GM20000 (cell line): Measurements from ENCODE around the gene ANKRD33B.
"Not testable (repeated sequence)": the region's sequence is repeated elsewhere in the genome, so short reads cannot be mapped to it uniquely, and the experiment has no call there.

Experiments
- DNase-seq: peaks from one replicate; pipeline ENCODE4 v3.0.0; 2012; ENCODE audit warnings: low spot score
- CTCF ChIP-seq: IDR thresholded peaks from 2 replicates; pipeline ENCODE4 v1.5.1; 2012; ENCODE audit warnings: mild to moderate bottlenecking, control low read depth; ENCODE audit errors: extremely low read depth, missing control alignments

ANKRD33B gene

GRCh38 chr5:10607666-10608073 is 43.8 kb downstream of the ANKRD33B start:
- peak; percentile 48 for DNase-seq
- no peak for TF ChIP-seq CTCF

GRCh38 chr5:10608081-10608480 is 44.2 kb downstream of the ANKRD33B start:
- not testable (repeated sequence) for DNase-seq

GRCh38 chr5:10610058-10610457 is 46.2 kb downstream of the ANKRD33B start:
- no peak for TF ChIP-seq CTCF
- no peak for DNase-seq

GRCh38 chr5:10611290-10611689 is 47.4 kb downstream of the ANKRD33B start:
- no peak for DNase-seq
- no peak for TF ChIP-seq CTCF

GRCh38 chr5:10612251-10612650 is 48.4 kb downstream of the ANKRD33B start:
- no peak for DNase-seq
- TF ChIP-seq CTCF: no peak

GRCh38 chr5:10615693-10616092 is 51.8 kb downstream of the ANKRD33B start:
- no peak for DNase-seq
- TF ChIP-seq CTCF: no peak

GRCh38 chr5:10617103-10617502 is 53.2 kb downstream of the ANKRD33B start:
- TF ChIP-seq CTCF: no peak
- no peak for DNase-seq

GRCh38 chr5:10618311-10618710 is 54.4 kb downstream of the ANKRD33B start:
- no peak for TF ChIP-seq CTCF
- DNase-seq: no peak
